GM21723 (cell line): ENCODE data around the gene GGCX.
A peak's percentile ranks its signal among the peaks of the same experiment; 100 is the strongest.

Source experiments
- ATAC-seq: cut with Tn5 transposase; IDR thresholded peaks from one replicate; pipeline ENCODE4 v1.9.1; 2021; ENCODE audit warnings: mild to moderate bottlenecking, moderate library complexity; ENCODE audit not compliant: unreplicated experiment

GGCX gene

GRCh38 chr2:85542777-85543176 lies 18.5 kb downstream of the GGCX start:
- no peak for ATAC-seq

GRCh38 chr2:85541753-85542457 lies 19.4 kb downstream of the GGCX start:
- ATAC-seq = no peak

- ATAC-seq = no peak
Observed at GRCh38 chr2:85541262-85541661, 20.0 kb downstream of the GGCX start.

GRCh38 chr2:85540133-85540648 lies 21.1 kb downstream of the GGCX start:
- no peak for ATAC-seq

- peak; percentile 32 for ATAC-seq
Observed at GRCh38 chr2:85539361-85540132, 21.7 kb downstream of the GGCX start.

GRCh38 chr2:85538507-85539360 lies 22.6 kb downstream of the GGCX start, which contains the start of gene MAT2A:
Gene MAT2A, plus strand, starts transcription at chr2:85539168. Its CDS starts 120 bp downstream, at chr2:85539288.
- peak; percentile 66 for ATAC-seq

- ATAC-seq = no peak
Observed at GRCh38 chr2:85537600-85538506, 23.4 kb downstream of the GGCX start.

GRCh38 chr2:85536479-85536878 lies 24.8 kb downstream of the GGCX start:
- ATAC-seq = no peak

- no peak for ATAC-seq
Observed at GRCh38 chr2:85534881-85535280, 26.4 kb downstream of the GGCX start.

- no peak for ATAC-seq
Observed at GRCh38 chr2:85534099-85534498, 27.2 kb downstream of the GGCX start.

- no peak for ATAC-seq
Observed at GRCh38 chr2:85531589-85531988, 29.7 kb downstream of the GGCX start.

GRCh38 chr2:85529809-85530208 lies 31.5 kb downstream of the GGCX start:
- no peak for ATAC-seq

GRCh38 chr2:85528355-85528754 lies 32.9 kb downstream of the GGCX start:
- no peak for ATAC-seq

GRCh38 chr2:85527787-85528186 lies 33.5 kb downstream of the GGCX start:
- ATAC-seq = no peak

- no peak for ATAC-seq
Observed at GRCh38 chr2:85525567-85525966, 35.7 kb downstream of the GGCX start.

GRCh38 chr2:85525029-85525428 lies 36.3 kb downstream of the GGCX start:
- no peak for ATAC-seq

- no peak for ATAC-seq
Observed at GRCh38 chr2:85524336-85524908, 36.9 kb downstream of the GGCX start.

- ATAC-seq = no peak
Observed at GRCh38 chr2:85523903-85524335, 37.4 kb downstream of the GGCX start.

GRCh38 chr2:85523062-85523902 lies 38.0 kb downstream of the GGCX start:
- no peak for ATAC-seq
